GM19455 (cell line): Measurements from ENCODE around the gene EVL.
"Not testable (repeated sequence)": the region's sequence is repeated elsewhere in the genome, so short reads cannot be mapped to it uniquely, and the experiment has no call there.

Source experiments
- ATAC-seq: cut with Tn5 transposase; IDR thresholded peaks from one replicate; pipeline ENCODE4 v1.9.1; 2021; ENCODE audit not compliant: unreplicated experiment

EVL gene

GRCh38 chr14:100065111-100065871 lies at the start of gene EVL:
Gene EVL (plus strand): TSS chr14:100065422. CDS start chr14:100065501, 79 bp downstream.
- peak; percentile 44 for ATAC-seq

- ATAC-seq = no peak
Observed at GRCh38 chr14:100017553-100017952, 47.7 kb upstream of the EVL start.

GRCh38 chr14:100018054-100018453 lies 47.2 kb upstream of the EVL start:
- no peak for ATAC-seq

- no peak for ATAC-seq
Observed at GRCh38 chr14:100018482-100018881, 46.7 kb upstream of the EVL start.

GRCh38 chr14:100019156-100019744 lies 46.0 kb upstream of the EVL start:
- no peak for ATAC-seq

GRCh38 chr14:100020629-100021028 lies 44.6 kb upstream of the EVL start:
- no peak for ATAC-seq

- ATAC-seq = no peak
Observed at GRCh38 chr14:100022772-100023451, 42.3 kb upstream of the EVL start.

- no peak for ATAC-seq
Observed at GRCh38 chr14:100025111-100025510, 40.1 kb upstream of the EVL start.

- no peak for ATAC-seq
Observed at GRCh38 chr14:100027771-100028490, 37.3 kb upstream of the EVL start.

GRCh38 chr14:100028990-100029677 lies 36.1 kb upstream of the EVL start:
- no peak for ATAC-seq

GRCh38 chr14:100030006-100030405 lies 35.2 kb upstream of the EVL start:
- ATAC-seq = not testable (repeated sequence)

- ATAC-seq = no peak
Observed at GRCh38 chr14:100030452-100031153, 34.6 kb upstream of the EVL start.

- no peak for ATAC-seq
Observed at GRCh38 chr14:100031506-100032281, 33.5 kb upstream of the EVL start.

GRCh38 chr14:100032738-100033137 lies 32.5 kb upstream of the EVL start:
- no peak for ATAC-seq

- ATAC-seq = no peak
Observed at GRCh38 chr14:100033347-100034075, 31.7 kb upstream of the EVL start.

- no peak for ATAC-seq
Observed at GRCh38 chr14:100034468-100034867, 30.8 kb upstream of the EVL start.

- ATAC-seq = no peak
Observed at GRCh38 chr14:100034961-100035500, 30.2 kb upstream of the EVL start.

- ATAC-seq = no peak
Observed at GRCh38 chr14:100035700-100036099, 29.5 kb upstream of the EVL start.

- ATAC-seq = no peak
Observed at GRCh38 chr14:100037353-100037752, 27.9 kb upstream of the EVL start.
